ENCODE measurements around the gene IL20RA. TPM values are rescaled to one million over a fixed set of nuclear protein-coding genes. Genes with fewer than 3 reads are reported as not detected.
"Not testable (repeated sequence)": the region's sequence is repeated elsewhere in the genome, so short reads cannot be mapped to it uniquely, and the experiment has no call there.

IL20RA gene
- polyA plus RNA-seq, 3 donors = not detected

DNA sequence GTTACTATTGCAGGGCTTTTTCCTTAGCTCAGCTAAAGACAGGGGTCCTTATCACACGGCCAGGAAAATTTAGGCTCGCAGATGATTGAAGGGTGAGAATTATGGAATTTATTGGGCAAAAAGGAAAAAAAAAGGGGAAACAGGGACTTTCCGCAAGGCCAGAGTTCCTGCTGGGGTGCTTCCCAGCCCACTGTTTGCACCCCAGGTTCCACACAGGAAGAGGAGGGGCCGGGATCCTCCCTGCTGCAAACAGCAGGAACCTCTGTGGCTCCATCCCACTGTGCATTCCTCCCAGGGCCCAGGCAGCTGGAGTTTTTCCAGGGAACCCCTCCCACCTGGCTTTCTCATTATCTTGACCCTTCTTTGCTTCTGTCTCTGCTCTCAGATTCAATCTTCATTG, 35.9 kb upstream of the IL20RA start:
- Histone ChIP-seq H3K4me1 (ENCODE audit: control insufficient read depth in 1 of 2, insufficient read depth in 2 of 2, low read length in 2 of 2) (peaks cover 16 to 21% of the 10 kb centered on the region in 2 donors), H3K27ac (ENCODE audit: low read depth in 1 of 2, low read length in 2 of 2) (no peak overlapping the region), H3K9ac (ENCODE audit: insufficient read depth, low read length, poor library complexity, severe bottlenecking) (no peak overlapping the region), H3K79me2 (ENCODE audit: insufficient read depth, low read length) (no peaks in the 10 kb centered on the region), H3K27me3 (ENCODE audit: control insufficient read depth in 2 of 2, insufficient read depth in 2 of 2, low read length in 2 of 2) (no peaks in the 10 kb centered on the region), H2AFZ (ENCODE audit: insufficient read depth, low read depth, low read length, poor library complexity, severe bottlenecking) (no peak overlapping the region), H3K4me2 (replicated peaks; ENCODE audit: extremely low read depth, low read length, poor library complexity, severe bottlenecking) (no peak overlapping the region), H3K9me3 (replicated peaks in 1 of 2; ENCODE audit: control insufficient read depth in 1 of 2, insufficient read depth in 1 of 2, low read length in 2 of 2) (no peaks in the 10 kb centered on the region), H3K36me3 (replicated peaks in 1 of 2; ENCODE audit: control insufficient read depth in 1 of 2, insufficient read depth in 2 of 2, low read length in 2 of 2) (no peaks in the 10 kb centered on the region), H3K4me3 (replicated peaks in 1 of 3; ENCODE audit: low read depth in 2 of 3, low read length in 3 of 3) (no peak overlapping the region), H4K20me1 (ENCODE audit: insufficient read depth, low read length) (no peaks in the 10 kb centered on the region)
- no peak overlapping the region for H3K27ac Mint-ChIP-seq
- intact Hi-C loops (cut with micrococcal nuclease) = no loop called here
- H3K4me1 Mint-ChIP-seq = peaks cover 24% of the 10 kb centered on the region
- peaks cover 2 to 7% (median 5%) of the 10 kb centered on the region in 3 donors for H3K27me3 Mint-ChIP-seq (ENCODE audit: low read depth in 3 of 3)
- WGBS (ENCODE audit: insufficient coverage) = 85% methylated on average over 4 of the region's 4 CpGs
- DNase-seq = no peak
- no peaks in the 10 kb centered on the region for H3K9me3 Mint-ChIP-seq
- TF ChIP-seq, protein P1, sequence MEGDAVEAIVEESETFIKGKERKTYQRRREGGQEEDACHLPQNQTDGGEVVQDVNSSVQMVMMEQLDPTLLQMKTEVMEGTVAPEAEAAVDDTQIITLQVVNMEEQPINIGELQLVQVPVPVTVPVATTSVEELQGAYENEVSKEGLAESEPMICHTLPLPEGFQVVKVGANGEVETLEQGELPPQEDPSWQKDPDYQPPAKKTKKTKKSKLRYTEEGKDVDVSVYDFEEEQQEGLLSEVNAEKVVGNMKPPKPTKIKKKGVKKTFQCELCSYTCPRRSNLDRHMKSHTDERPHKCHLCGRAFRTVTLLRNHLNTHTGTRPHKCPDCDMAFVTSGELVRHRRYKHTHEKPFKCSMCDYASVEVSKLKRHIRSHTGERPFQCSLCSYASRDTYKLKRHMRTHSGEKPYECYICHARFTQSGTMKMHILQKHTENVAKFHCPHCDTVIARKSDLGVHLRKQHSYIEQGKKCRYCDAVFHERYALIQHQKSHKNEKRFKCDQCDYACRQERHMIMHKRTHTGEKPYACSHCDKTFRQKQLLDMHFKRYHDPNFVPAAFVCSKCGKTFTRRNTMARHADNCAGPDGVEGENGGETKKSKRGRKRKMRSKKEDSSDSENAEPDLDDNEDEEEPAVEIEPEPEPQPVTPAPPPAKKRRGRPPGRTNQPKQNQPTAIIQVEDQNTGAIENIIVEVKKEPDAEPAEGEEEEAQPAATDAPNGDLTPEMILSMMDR (IDR thresholded peaks at IDR 0.05) = no peak
- no peaks in the 10 kb centered on the region for H3K36me3 Mint-ChIP-seq
- no peak overlapping the region for H3K4me3 Mint-ChIP-seq

DNA sequence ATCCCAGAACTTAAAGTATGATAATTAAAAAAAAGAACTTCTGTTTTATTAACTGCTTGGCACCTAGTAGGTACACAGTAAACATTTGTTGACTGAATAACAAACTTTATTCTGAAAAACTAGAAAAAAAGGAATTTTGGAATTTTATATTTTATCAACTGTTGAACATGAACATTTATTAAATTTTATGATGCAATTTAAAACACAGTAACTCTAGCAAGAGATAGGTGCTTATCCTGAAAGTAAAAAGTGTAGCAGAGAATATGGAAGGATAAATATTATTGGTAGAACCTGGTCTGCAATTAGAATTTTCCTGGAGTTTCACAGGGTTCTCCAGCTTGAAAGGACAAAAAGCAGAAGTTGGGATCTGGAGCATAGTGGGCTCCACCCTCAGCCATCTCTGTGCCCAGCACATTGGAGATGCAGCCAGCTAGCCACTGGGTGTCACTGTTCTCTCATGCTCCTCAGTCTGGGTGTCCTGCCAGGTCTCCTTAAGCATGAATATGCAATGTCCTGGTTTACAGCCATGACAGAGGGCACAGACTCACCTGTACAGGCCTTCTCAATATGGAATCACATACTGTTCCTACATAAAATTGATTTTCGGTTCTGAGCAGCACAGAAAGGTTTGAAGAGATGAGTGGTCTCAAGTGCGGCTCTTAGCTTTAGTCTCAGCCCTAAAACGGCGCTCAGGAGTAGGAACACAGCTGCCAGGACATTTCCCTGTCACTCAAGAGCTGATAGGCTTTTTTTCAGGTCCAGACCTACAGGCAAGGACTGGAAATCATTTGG, 31.7 kb upstream of the IL20RA start:
- H3K4me2 ChIP-seq (replicated peaks; ENCODE audit: extremely low read depth, low read length, poor library complexity, severe bottlenecking) = no peak overlapping the region
- DNase-seq = peak; percentile 68 to 82 (median 80)
- no peaks in the 10 kb centered on the region for H3K36me3 ChIP-seq (replicated peaks in 1 of 2; ENCODE audit: control insufficient read depth in 1 of 2, insufficient read depth in 2 of 2, low read length in 2 of 2)
- Mint-ChIP-seq H3K9me3 (peaks cover 0 to 14% (median 7%) of the 10 kb centered on the region in 7 donors), H3K4me3 (no peak overlapping the region), H3K27me3 (ENCODE audit: low read depth in 3 of 3) (peaks cover 13 to 34% (median 21%) of the 10 kb centered on the region in 3 donors), H3K27ac (no peak overlapping the region), H3K36me3 (no peaks in the 10 kb centered on the region), H3K4me1 (peaks cover 8% of the 10 kb centered on the region)
- no peak overlapping the region for H2AFZ ChIP-seq (ENCODE audit: insufficient read depth, low read depth, low read length, poor library complexity, severe bottlenecking)
- 100% methylated on average over 2 of the region's 4 CpGs for WGBS (ENCODE audit: insufficient coverage)
- H3K9ac ChIP-seq (ENCODE audit: insufficient read depth, low read length, poor library complexity, severe bottlenecking) = no peak overlapping the region
- TF ChIP-seq, protein P1 (IDR thresholded peaks at IDR 0.05) = peak; percentile 85
- no peaks in the 10 kb centered on the region for H3K9me3 ChIP-seq (replicated peaks in 1 of 2; ENCODE audit: control insufficient read depth in 1 of 2, insufficient read depth in 1 of 2, low read length in 2 of 2)
- H3K4me1 ChIP-seq (ENCODE audit: control insufficient read depth in 1 of 2, insufficient read depth in 2 of 2, low read length in 2 of 2) = peaks cover 6 to 7% of the 10 kb centered on the region in 2 donors
- H4K20me1 ChIP-seq (ENCODE audit: insufficient read depth, low read length) = no peaks in the 10 kb centered on the region
- H3K4me3 ChIP-seq (replicated peaks in 1 of 3; ENCODE audit: low read depth in 2 of 3, low read length in 3 of 3) = no peak overlapping the region
- intact Hi-C loops (cut with micrococcal nuclease) = loop anchor here in 1 of 2 donors (5.0 kb wide), 1 partner anchor 566 kb away; no protein-coding TSS in a partner anchor
- H3K27me3 ChIP-seq (ENCODE audit: control insufficient read depth in 2 of 2, insufficient read depth in 2 of 2, low read length in 2 of 2) = no peaks in the 10 kb centered on the region
- H3K27ac ChIP-seq (ENCODE audit: low read depth in 1 of 2, low read length in 2 of 2) = no peak overlapping the region
- H3K79me2 ChIP-seq (ENCODE audit: insufficient read depth, low read length) = no peaks in the 10 kb centered on the region

DNA sequence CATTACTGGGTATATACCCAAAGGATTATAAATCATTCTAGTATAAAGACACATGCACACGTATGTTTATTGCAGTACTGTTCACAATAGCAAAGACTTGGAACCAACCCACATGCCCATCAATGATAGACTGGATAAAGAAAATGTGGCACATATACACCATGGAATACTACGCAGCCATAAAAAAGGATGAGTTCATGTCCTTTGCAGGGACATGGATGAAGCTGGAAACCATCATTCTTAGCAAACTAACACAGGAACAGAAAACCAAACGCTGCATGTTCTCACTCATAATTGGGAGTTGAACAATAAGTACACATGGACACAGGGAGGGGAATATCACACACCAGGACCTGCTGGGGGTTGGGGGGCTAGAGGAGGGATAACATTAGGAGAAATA, 31.0 kb upstream of the IL20RA start:
- not testable (repeated sequence) for DNase-seq; H3K4me1 Mint-ChIP-seq; H3K36me3 ChIP-seq (replicated peaks in 1 of 2; ENCODE audit: control insufficient read depth in 1 of 2, insufficient read depth in 2 of 2, low read length in 2 of 2); H3K9me3 ChIP-seq (replicated peaks in 1 of 2; ENCODE audit: control insufficient read depth in 1 of 2, insufficient read depth in 1 of 2, low read length in 2 of 2); H3K36me3 Mint-ChIP-seq; H3K27ac ChIP-seq (ENCODE audit: low read depth in 1 of 2, low read length in 2 of 2); H4K20me1 ChIP-seq (ENCODE audit: insufficient read depth, low read length); H3K27ac Mint-ChIP-seq; H3K4me3 Mint-ChIP-seq; H3K27me3 ChIP-seq (ENCODE audit: control insufficient read depth in 2 of 2, insufficient read depth in 2 of 2, low read length in 2 of 2); H3K9ac ChIP-seq (ENCODE audit: insufficient read depth, low read length, poor library complexity, severe bottlenecking); H2AFZ ChIP-seq (ENCODE audit: insufficient read depth, low read depth, low read length, poor library complexity, severe bottlenecking); H3K4me3 ChIP-seq (replicated peaks in 1 of 3; ENCODE audit: low read depth in 2 of 3, low read length in 3 of 3); H3K4me1 ChIP-seq (ENCODE audit: control insufficient read depth in 1 of 2, insufficient read depth in 2 of 2, low read length in 2 of 2); H3K79me2 ChIP-seq (ENCODE audit: insufficient read depth, low read length); H3K4me2 ChIP-seq (replicated peaks; ENCODE audit: extremely low read depth, low read length, poor library complexity, severe bottlenecking)
- H3K27me3 Mint-ChIP-seq (ENCODE audit: low read depth in 3 of 3) = peaks cover 16 to 40% (median 27%) of the 10 kb centered on the region in 3 donors
- WGBS (ENCODE audit: insufficient coverage) = no CpG with 5 or more reads among the region's 3 CpGs
- intact Hi-C loops (cut with micrococcal nuclease) = loop anchor here in 1 of 2 donors (5.0 kb wide), 1 partner anchor 567 kb away; no protein-coding TSS in a partner anchor
- peaks cover 0 to 19% (median 11%) of the 10 kb centered on the region in 7 donors for H3K9me3 Mint-ChIP-seq

Data from CD14-positive monocyte (primary cell).